Transverse colon (tissue), 3 donors: ENCODE data around the gene SEMA3A.

Experiments
- POLR2A ChIP-seq: fragments of 450-650 bp; IDR thresholded peaks from one replicate; pipeline ENCODE4 v1.6.1; 2016; ENCODE audit warnings: antibody characterized with exemption, mild to moderate bottlenecking, moderate library complexity
- TF ChIP-seq, protein P1 (sequence below), 5 experiments: fragments of 200-600 bp in 3 of 5; fragments of 450-650 bp in 2 of 5; sonication (generic) in 3 of 5; IDR thresholded peaks; 1 replicate in 2 of 5; 2 replicates in 3 of 5; pipeline ENCODE4 v1.5.1; 2016 to 2017; ENCODE audit warnings: antibody characterized with exemption in 5 of 5, inconsistent platforms in 3 of 5, mild to moderate bottlenecking in 2 of 5, moderate library complexity in 1 of 5

DNA sequence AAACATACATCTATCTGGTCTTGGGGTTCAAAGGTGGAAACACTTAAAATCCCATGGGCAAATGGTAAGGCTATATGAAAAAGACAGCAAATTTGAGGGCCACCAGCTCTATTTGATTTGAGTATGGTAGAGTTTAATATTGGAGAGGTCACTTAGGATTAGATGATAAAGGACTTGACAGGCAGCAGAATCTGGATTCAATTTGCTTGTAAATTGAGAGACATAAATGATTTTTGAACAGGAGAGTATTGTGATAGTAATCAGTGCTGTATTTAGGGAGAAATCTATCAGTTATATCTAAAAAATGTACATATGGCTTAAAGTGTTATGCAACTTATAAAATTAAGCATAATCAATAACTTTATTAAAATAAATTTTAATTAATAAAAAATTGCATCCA lies 155.2 kb downstream of the SEMA3A start:
- TF ChIP-seq, protein P1, sequence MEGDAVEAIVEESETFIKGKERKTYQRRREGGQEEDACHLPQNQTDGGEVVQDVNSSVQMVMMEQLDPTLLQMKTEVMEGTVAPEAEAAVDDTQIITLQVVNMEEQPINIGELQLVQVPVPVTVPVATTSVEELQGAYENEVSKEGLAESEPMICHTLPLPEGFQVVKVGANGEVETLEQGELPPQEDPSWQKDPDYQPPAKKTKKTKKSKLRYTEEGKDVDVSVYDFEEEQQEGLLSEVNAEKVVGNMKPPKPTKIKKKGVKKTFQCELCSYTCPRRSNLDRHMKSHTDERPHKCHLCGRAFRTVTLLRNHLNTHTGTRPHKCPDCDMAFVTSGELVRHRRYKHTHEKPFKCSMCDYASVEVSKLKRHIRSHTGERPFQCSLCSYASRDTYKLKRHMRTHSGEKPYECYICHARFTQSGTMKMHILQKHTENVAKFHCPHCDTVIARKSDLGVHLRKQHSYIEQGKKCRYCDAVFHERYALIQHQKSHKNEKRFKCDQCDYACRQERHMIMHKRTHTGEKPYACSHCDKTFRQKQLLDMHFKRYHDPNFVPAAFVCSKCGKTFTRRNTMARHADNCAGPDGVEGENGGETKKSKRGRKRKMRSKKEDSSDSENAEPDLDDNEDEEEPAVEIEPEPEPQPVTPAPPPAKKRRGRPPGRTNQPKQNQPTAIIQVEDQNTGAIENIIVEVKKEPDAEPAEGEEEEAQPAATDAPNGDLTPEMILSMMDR (IDR thresholded peaks at IDR 0.05): no peak
- no peak for TF ChIP-seq POLR2A
